AG04450 (cell line): Measurements from ENCODE around the gene IGHMBP2. TPM values are rescaled to one million over a fixed set of nuclear protein-coding genes. Genes with fewer than 3 reads are reported as not detected.

Experiments used
- CTCF ChIA-PET: fragments of 300-600, 350-600 bp; formaldehyde crosslinking; extraction: SDS; loops from one replicate; lab custom pipeline; 2022; ENCODE audit warnings: antibody characterized with exemption, inconsistent platforms; lab: Charles Lee
- POLR2A ChIA-PET: fragments of 350-600 bp; formaldehyde crosslinking; extraction: SDS; loops from one replicate; lab custom pipeline; 2021; ENCODE audit warnings: antibody characterized with exemption, inconsistent platforms; lab: Yijun Ruan, JAX
- DNase-seq: peaks from one replicate; pipeline ENCODE4 v3.0.0-alpha.2; 2011; ENCODE audit warnings: low read depth, low spot score
- H3K27ac ChIP-seq: one replicate; pipeline ENCODE4 v1.5.1; 2012; ENCODE audit warnings: low read depth, low read length, control low read depth
- H3K27me3 ChIP-seq: one replicate; pipeline ENCODE4 v1.6.0; 2012; ENCODE audit warnings: low read length; ENCODE audit not compliant: control insufficient read depth, insufficient read depth
- H3K4me3 ChIP-seq: 2 replicates; pipeline ENCODE4 v1.5.1; 2011; ENCODE audit warnings: mild to moderate bottlenecking, low read depth, low read length, control low read depth
- H3K9me3 ChIP-seq: 2 replicates; pipeline ENCODE4 v1.5.1; 2012; ENCODE audit warnings: low read length; ENCODE audit not compliant: control insufficient read depth, insufficient read depth
- CTCF ChIP-seq: IDR thresholded peaks from 2 replicates; pipeline ENCODE4 v1.5.1; 2011; ENCODE audit warnings: low read depth, low read length, control low read depth, inconsistent platforms
- polyA plus RNA-seq: library from polyadenylated mRNA; depleted of rRNA; stranded (reverse); fragments of >200 nt; gene quantifications from 2 replicates; pipeline ENCODE4 v1.2.3, GENCODE V29; 2011

The IGHMBP2 gene
- polyA plus RNA-seq, 1 experiment = 8.7 TPM

DNA sequence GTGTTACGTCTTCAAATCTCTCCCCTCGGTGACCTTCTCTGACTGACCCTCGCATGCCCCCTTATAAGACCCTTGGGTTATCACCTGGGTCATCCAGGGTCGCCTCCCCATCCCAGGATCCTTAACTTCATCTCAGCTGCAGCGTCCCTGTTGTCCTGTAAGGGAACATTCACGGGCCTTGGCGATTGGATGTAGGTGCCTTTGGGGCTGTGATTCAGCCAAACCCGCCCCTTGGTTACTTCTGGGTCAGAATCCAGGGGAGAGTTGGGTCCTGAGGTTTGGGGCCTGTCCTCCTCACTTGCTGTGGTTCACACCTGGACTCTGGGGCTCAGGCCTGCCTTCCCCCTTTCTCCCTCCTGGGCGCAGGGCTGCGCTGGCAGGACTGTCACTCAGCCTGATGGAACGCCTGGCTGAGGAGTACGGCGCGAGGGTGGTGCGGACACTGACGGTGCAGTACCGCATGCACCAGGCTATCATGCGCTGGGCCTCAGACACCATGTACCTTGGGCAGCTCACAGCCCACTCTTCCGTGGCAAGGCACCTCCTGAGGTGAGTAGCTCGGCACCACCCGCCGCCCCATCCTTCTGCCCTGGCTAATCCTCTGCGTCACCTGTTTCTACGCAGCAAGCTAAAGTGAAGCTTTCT, 29.4 kb downstream of the IGHMBP2 start:
- TF ChIP-seq CTCF = no peak
- no peak for DNase-seq
- Histone ChIP-seq H3K27ac (no peak overlapping the region), H3K4me3 (no peak overlapping the region), H3K9me3 (no peaks in the 10 kb centered on the region), H3K27me3 (no peaks in the 10 kb centered on the region)
- ChIA-PET CTCF (no interaction called here), POLR2A (no interaction called here)

DNA sequence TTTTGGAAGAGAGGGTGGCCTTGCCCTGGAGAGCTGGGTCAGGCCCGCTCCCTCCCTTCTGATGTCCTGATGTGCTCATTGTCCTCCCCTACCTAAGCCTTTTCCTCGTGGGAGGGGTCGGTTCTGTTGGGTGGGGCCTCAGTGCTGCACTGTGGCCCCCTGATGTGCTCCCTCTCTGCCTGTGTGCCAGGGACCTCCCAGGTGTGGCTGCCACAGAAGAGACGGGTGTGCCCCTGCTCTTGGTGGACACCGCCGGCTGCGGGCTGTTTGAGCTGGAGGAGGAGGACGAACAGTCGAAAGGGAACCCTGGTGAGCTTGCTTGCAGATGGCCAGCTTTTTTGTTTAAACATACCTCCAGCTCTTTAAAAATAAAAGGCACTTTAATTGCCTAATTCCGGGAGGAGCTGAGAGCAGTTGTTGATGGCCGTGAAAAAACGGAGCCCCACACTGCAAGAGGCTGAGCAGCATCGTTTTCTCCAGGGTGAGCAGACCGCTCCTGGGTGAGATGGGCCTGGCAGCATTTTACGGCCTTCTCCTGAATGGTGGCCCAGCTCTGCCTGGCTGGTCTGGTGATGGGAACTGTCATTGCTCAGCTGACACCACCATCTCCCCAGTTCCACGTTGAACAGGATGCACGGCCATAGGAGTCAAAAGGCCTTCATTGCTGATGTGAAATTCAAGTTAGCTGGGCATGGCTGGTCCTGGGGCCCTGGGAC, 30.1 kb downstream of the IGHMBP2 start:
- POLR2A ChIA-PET = interaction anchor here (0.6 kb wide), 1 partner anchor 78 kb away, joined by 3 read pairs; no protein-coding TSS in a partner anchor
- H3K4me3 ChIP-seq = no peak overlapping the region
- TF ChIP-seq CTCF = no peak
- no peak overlapping the region for H3K27ac ChIP-seq
- H3K9me3 ChIP-seq = no peaks in the 10 kb centered on the region
- no peaks in the 10 kb centered on the region for H3K27me3 ChIP-seq
- no peak for DNase-seq
- CTCF ChIA-PET = no interaction called here

- no peak overlapping the region for H3K4me3 ChIP-seq
- H3K27me3 ChIP-seq = no peaks in the 10 kb centered on the region
- CTCF ChIA-PET = no interaction called here
- no peak overlapping the region for H3K27ac ChIP-seq
- POLR2A ChIA-PET = interaction anchor here (0.6 kb wide), 1 partner anchor 77 kb away, joined by 3 read pairs; no protein-coding TSS in a partner anchor
- no peak for DNase-seq
- TF ChIP-seq CTCF = no peak
- no peaks in the 10 kb centered on the region for H3K9me3 ChIP-seq
These were observed 30.6 kb downstream of the IGHMBP2 start for GRCh38 chr11:68934321-68934645.

GRCh38 chr11:68934666-68935065, 31.0 kb downstream of the IGHMBP2 start:
- H3K9me3 ChIP-seq = no peaks in the 10 kb centered on the region
- ChIA-PET POLR2A (interaction anchor here (0.6 kb wide), 1 partner anchor 77 kb away, joined by 3 read pairs; no protein-coding TSS in a partner anchor), CTCF (no interaction called here)
- no peak for TF ChIP-seq CTCF
- H3K27me3 ChIP-seq = no peaks in the 10 kb centered on the region
- no peak for DNase-seq
- H3K27ac ChIP-seq = no peak overlapping the region
- no peak overlapping the region for H3K4me3 ChIP-seq

DNA sequence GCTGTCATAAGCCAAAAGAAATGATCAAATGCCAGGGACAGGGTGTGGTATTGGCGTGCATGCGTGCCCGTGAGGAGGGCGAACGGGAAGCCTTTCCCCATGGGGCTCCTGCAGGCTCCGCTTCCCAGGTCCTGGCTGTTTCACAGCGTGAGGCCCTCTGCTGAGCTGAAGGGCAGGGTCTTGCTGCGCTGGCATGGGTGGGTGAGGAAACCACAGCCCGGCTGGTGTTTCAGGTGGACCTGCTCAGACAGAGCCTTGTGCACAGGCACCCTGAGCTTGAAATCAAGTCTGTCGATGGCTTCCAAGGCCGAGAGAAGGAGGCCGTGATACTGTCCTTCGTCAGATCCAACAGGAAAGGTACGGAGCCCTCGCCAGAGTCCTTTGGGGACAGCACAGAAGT, 31.4 kb downstream of the IGHMBP2 start:
- no peaks in the 10 kb centered on the region for H3K27me3 ChIP-seq
- TF ChIP-seq CTCF = no peak
- no peak overlapping the region for H3K4me3 ChIP-seq
- DNase-seq = no peak
- ChIA-PET CTCF (no interaction called here), POLR2A (no interaction called here)
- H3K27ac ChIP-seq = no peak overlapping the region
- no peaks in the 10 kb centered on the region for H3K9me3 ChIP-seq
